Ascending aorta (tissue), 2 donors: ENCODE measurements around the gene KRTAP5-4. TPM values are rescaled to one million over a fixed set of nuclear protein-coding genes. Genes with fewer than 3 reads are reported as not detected.
"Not testable (repeated sequence)": the region's sequence is repeated elsewhere in the genome, so short reads cannot be mapped to it uniquely, and the experiment has no call there.

Experiments
- DNase-seq, 2 donors: peaks; one replicate each; pipeline ENCODE4 v3.0.0-alpha.2; 2019; ENCODE audit warnings: low spot score in 2 of 2
- H3K27ac ChIP-seq, 2 donors: fragments of 200-600 bp; sonication (generic); one replicate each; pipeline ENCODE4 v1.5.1; 2016 to 2017; ENCODE audit warnings: mild to moderate bottlenecking in 1 of 2
- H3K27me3 ChIP-seq: fragments of 200-600 bp; sonication (generic); one replicate; pipeline ENCODE4 v1.5.1; 2017
- H3K36me3 ChIP-seq, 2 donors: fragments of 200-600 bp; sonication (generic); one replicate each; pipeline ENCODE4 v1.5.1; 2016
- H3K4me1 ChIP-seq, 2 donors: fragments of 200-600 bp; sonication (generic); one replicate each; pipeline ENCODE4 v1.5.1; 2016 to 2017; ENCODE audit warnings: mild to moderate bottlenecking in 1 of 2
- H3K4me3 ChIP-seq, 2 donors: fragments of 200-600 bp; sonication (generic); one replicate each; pipeline ENCODE4 v1.5.1; 2016 to 2017; ENCODE audit warnings: mild to moderate bottlenecking in 1 of 2
- H3K9me3 ChIP-seq, 2 donors: fragments of 200-600 bp; sonication (generic); one replicate each; pipeline ENCODE4 v1.5.1; 2016
- CTCF ChIP-seq, 3 experiments: fragments of 200-600 bp in 2 of 3; fragments of 450-650 bp in 1 of 3; sonication (generic) in 2 of 3; IDR thresholded peaks; one replicate each; pipeline ENCODE4 v1.5.1; 2016 to 2019; ENCODE audit warnings: antibody characterized with exemption in 3 of 3, mild to moderate bottlenecking in 1 of 3, moderate library complexity in 1 of 3
- intact Hi-C: fragments of 100-400 bp; cut with DNase I; formaldehyde crosslinking; loops from one replicate; pipeline ENCODE4 v1.15.1; 2023
- total RNA-seq: library from RNA; depleted of rRNA; stranded (reverse); fragments of >200 nt; gene quantifications from one replicate; pipeline ENCODE4 v1.1.0, GENCODE V29; 2016

Gene KRTAP5-4
- total RNA-seq, 1 donor from 2014 or later = not detected

GRCh38 chr11:1581976-1582375 lies 40.0 kb downstream of the KRTAP5-4 start:
- H3K4me3 ChIP-seq = no peak overlapping the region
- DNase-seq = no peak
- no peaks in the 10 kb centered on the region for H3K27me3 ChIP-seq
- intact Hi-C loops = no loop called here
- no peak overlapping the region for H3K27ac ChIP-seq
- no peaks in the 10 kb centered on the region for H3K36me3 ChIP-seq
- TF ChIP-seq CTCF (IDR thresholded peaks at IDR 0.05) = no peak
- H3K4me1 ChIP-seq = no peaks in the 10 kb centered on the region
- H3K9me3 ChIP-seq = peaks cover 0 to 2% of the 10 kb centered on the region in 2 donors

- no peak overlapping the region for H3K4me3 ChIP-seq
- H3K27me3 ChIP-seq = no peaks in the 10 kb centered on the region
- intact Hi-C loops = loop anchor here (10.0 kb wide), 3 partner anchors 188 to 288 kb away; partner anchors contain the start of gene CTSD
- peaks cover 0 to 2% of the 10 kb centered on the region in 2 donors for H3K9me3 ChIP-seq
- no peak for TF ChIP-seq CTCF (IDR thresholded peaks at IDR 0.05)
- no peak overlapping the region for H3K27ac ChIP-seq
- no peak for DNase-seq
- peaks cover 11% of the 10 kb centered on the region in 2 donors for H3K4me1 ChIP-seq
- no peaks in the 10 kb centered on the region for H3K36me3 ChIP-seq
Measured at GRCh38 chr11:1576825-1577224, 45.1 kb downstream of the KRTAP5-4 start.

GRCh38 chr11:1575756-1576155 lies 46.2 kb downstream of the KRTAP5-4 start:
- intact Hi-C loops = loop anchor here (2.0 to 10.0 kb wide), 4 partner anchors 189 to 373 kb away; partner anchors contain the start of gene CTSD
- H3K4me3 ChIP-seq, DNase-seq, H3K36me3 ChIP-seq, H3K27ac ChIP-seq, H3K27me3 ChIP-seq, H3K9me3 ChIP-seq: not testable (repeated sequence)
- peaks cover 12 to 15% of the 10 kb centered on the region in 2 donors for H3K4me1 ChIP-seq

- Histone ChIP-seq H3K27ac (no peak overlapping the region), H3K9me3 (peaks cover 0 to 2% of the 10 kb centered on the region in 2 donors), H3K4me1 (peaks cover 17 to 22% of the 10 kb centered on the region in 2 donors), H3K36me3 (no peaks in the 10 kb centered on the region), H3K4me3 (no peak overlapping the region), H3K27me3 (no peaks in the 10 kb centered on the region)
- intact Hi-C loops = loop anchor here (1.0 to 10.0 kb wide), 9 partner anchors 29 to 1068 kb away; partner anchors contain the start of genes CTSD and RNH1
- TF ChIP-seq CTCF (IDR thresholded peaks at IDR 0.05) = no peak
- no peak for DNase-seq
Measured at GRCh38 chr11:1574933-1575242, 47.0 kb downstream of the KRTAP5-4 start.

GRCh38 chr11:1574238-1574932 lies 47.6 kb downstream of the KRTAP5-4 start:
- Histone ChIP-seq H3K9me3 (peaks cover 0 to 2% of the 10 kb centered on the region in 2 donors), H3K27ac (peak overlapping the region; percentile 80 to 87), H3K27me3 (no peaks in the 10 kb centered on the region), H3K4me1 (peaks cover 17 to 27% of the 10 kb centered on the region in 2 donors), H3K4me3 (peak overlapping the region; percentile 57 to 74), H3K36me3 (no peaks in the 10 kb centered on the region)
- intact Hi-C loops = loop anchor here (1.0 to 10.0 kb wide), 9 partner anchors 28 to 1067 kb away; partner anchors contain the start of genes CTSD and RNH1
- DNase-seq = peak in 1 of 2 donors; percentile 76
- peak; percentile 51 to 98 (median 64) for TF ChIP-seq CTCF (IDR thresholded peaks at IDR 0.05)

GRCh38 chr11:1573903-1574237 lies 48.1 kb downstream of the KRTAP5-4 start:
- Histone ChIP-seq H3K27ac (peak overlapping the region; percentile 80 to 87), H3K4me1 (peaks cover 17 to 27% of the 10 kb centered on the region in 2 donors), H3K27me3 (no peaks in the 10 kb centered on the region), H3K4me3 (peak overlapping the region; percentile 57 to 74), H3K9me3 (peaks cover 0 to 2% of the 10 kb centered on the region in 2 donors), H3K36me3 (no peaks in the 10 kb centered on the region)
- peak in 1 of 2 donors; percentile 73 for DNase-seq
- TF ChIP-seq CTCF (IDR thresholded peaks at IDR 0.05) = no peak
- intact Hi-C loops = loop anchor here (1.0 to 10.0 kb wide), 9 partner anchors 28 to 1067 kb away; partner anchors contain the start of genes CTSD and RNH1
